ENCODE measurements around the gene LSS.
"Not testable (repeated sequence)": the region's sequence is repeated elsewhere in the genome, so short reads cannot be mapped to it uniquely, and the experiment has no call there.

LSS gene

DNA sequence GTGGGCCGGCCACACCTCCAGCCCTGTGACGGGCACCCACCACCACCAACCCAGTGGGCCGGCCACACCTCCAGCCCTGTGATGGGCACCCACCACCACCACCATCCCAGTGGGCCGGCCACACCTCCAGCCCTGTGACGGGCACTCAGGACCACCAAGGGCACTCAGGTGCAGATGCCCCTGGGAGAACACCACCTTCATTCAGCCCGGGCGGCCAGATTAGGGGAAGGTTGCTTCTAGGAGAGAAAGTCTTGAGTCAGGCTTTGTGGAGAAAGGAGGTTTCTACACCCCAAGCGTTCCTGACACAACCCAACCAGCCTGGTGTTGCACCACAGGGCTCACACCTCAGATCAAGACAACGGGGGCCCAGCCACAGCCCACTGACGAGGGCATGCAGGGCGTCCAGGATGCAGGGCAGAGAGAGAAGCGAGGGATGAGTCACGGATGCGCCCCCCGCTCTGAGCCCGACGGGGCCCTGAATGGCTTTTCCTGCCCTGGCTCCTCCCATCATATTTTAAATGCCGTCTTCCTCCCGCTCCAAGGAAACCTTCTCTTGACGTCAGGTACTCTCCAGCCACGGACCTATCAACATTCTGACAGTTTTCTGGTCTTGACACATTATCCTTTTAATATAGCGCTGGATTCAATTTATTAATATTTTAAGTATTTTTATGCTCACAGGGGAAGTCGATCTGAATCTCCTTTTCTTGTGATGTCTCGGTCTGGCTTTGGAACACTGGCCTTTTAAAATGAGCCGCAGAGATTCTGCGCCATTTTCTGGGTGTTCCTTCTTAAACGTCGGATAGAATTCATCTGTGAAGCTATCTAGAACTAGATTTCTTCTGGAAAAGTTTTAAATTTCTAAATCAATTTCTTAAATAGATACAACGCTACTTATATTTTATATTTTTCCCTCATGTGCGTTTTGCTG lies 43.7 kb downstream of the LSS start:
- peak; percentile 68 for DNase-seq

DNA sequence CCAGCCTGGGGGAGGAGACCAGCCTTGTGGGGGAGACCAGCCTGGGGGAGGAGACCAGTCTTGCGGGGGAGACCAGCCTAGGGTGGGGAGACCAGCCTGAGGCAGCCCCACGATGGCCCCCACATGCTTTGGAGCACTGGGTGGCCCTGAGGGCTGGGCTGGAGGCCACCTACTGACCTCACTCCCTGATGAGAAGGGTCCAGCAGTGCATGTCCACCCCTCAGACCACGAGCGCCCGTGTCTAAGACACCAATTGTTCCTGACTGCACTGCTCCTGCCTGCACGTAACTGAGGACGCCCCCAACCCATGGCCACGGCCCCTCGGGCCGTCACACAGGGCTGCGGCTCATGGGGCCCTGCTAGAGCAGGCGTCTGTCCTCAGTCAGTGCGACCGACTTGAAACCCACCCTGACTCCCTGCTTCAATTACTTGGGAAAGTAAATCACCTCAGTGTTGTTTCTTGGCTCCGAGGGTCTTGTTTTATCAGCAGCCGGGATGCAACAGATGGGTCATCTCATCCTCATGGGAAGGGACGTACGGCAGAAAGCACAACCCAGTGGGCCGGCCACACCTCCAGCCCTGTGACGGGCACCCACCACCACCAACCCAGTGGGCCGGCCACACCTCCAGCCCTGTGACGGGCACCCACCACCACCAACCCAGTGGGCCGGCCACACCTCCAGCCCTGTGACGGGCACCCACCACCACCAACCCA lies 44.5 kb downstream of the LSS start, which contains the start of gene SPATC1L:
TSS of gene SPATC1L (minus strand) at position 550 of the 715 bp plus-strand sequence. CDS start 1,643 bp downstream, outside the sequence.
- peak; percentile 46 for DNase-seq

DNA sequence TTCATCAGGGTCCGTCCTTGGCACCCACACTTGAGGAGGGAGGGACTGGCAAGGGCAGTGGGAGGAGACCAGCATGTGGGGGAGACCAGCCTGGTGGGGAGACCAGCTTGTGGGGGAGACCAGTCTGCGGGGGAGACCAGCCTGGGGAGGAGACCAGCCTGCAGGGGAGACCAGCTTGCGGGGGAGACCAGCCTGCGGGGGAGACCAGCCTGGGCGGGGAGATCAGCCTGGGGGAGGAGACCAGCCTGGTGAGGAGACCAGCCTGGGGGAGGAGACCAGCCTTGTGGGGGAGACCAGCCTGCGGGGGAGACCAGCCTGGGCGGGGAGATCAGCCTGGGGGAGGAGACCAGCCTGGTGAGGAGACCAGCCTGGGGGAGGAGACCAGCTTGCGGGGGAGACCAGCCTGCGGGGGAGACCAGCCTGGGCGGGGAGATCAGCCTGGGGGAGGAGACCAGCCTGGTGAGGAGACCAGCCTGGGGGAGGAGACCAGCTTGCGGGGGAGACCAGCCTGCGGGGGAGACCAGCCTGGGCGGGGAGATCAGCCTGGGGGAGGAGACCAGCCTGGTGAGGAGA lies 45.2 kb downstream of the LSS start:
- DNase-seq = not testable (repeated sequence)

DNA sequence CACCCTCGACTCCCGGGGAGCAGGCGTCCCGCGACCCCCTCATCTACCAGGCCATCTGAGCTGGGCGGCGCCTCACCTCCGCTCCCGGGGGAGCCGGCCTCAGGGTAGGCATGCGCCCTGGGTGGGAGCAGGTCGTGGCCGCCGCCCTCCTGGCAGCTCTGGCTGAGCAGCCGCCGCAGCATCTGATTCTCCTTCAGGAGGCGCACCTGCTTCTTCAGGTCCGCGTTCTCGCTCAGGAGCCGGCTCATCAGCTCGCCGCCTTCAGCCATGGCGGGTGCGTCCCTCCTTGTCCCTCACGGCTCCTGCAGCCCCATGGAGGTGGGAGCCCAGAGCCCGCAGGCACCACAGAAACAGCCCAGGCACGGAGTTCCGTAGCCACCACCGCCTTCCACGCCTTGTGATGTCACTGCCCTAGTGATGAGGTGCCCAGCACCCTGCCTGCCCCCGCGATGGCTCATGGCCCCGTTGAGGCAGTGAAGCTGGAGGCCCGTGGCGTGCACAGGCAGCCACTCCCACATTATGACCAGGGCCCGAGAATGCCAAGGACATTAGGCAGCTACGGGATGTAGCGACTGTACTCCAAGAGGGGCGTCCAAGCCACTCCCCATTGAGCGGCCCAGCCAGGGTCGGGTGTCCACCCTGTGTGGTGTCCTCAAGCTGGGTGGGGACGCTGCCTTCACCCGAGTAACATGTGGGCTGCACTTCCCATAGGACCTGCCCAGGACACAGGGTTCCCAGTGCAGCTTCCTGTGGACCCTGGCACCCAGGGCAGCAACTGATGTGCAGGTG lies 45.8 kb downstream of the LSS start:
- DNase-seq = no peak

DNA sequence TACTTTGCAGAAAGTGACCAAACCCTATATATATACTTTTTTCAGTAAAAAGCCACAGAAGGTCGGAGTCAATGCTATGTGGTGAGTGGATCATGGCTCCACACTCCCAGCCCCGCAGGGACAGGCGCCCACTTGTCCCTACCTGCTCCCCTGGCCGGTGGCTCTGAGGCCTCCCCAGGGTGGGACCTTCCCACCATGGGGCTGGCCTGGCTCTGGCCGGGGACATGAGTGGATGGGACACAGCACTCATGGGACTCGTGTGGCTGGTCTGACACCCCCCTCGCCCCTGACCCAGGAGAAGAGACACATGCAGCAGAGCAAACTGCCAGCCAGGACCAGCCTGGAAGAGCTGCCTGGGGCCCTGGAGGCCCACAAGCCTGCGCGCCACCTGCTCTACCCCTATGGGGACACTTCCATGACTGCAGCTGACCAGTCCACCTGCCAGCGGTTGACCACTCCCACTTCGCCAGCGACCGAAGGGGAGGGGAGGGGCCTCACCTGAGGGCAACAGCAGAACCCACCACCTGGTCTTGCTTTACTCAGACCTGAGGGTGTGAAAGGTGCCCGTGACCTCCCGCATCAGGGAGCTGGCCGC lies 46.5 kb downstream of the LSS start:
- no peak for DNase-seq

DNA sequence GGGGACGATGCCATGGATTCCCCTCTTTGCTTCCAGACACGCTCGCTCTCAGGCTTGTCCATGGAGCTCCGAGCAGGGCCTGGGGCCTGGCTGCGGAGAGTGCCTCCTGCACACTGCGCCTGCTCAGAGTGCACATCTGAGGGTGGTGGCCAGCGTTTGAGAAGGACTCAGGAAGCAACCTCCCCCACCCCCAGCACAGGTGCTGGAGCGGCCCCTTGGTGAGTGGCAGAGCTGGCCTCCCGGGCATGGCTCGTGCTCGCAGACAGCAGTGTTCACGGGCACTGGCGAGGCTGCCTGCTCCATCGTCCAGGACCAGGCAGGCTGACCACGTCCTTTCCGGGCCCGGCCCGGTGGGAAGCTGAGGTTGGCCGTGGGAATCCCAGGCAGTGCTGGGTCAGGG lies 47.1 kb downstream of the LSS start:
- DNase-seq = no peak

DNA sequence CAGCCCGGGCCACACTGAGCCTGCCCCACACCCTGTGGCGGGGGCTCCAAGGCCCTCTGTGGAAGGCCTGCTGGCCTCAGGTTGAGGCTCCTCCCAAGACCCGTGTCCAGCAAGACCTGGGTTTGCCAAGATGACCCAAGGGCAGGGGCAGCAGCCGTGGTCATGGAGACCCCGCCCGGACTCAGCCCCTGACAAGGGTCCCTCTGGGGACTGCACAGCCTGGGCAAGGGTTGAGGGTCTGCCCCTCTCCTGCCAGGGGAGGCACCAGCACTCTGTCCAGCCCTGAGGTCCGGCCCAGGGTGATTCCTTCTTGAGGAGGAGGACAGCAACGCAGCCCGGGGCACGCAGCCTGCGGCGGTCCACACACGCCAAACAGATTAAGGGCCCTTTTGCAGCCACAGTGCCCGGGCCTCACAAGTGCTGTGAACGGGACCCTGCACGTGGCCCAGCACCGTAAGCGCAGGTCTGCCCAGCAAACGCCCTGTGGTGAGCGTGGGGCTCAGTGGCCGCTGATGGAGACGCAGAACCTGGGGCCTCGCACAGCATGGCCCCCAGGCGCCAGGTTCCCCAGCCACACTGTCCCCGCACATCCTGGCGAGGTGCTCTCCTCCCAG lies 47.7 kb downstream of the LSS start:
- DNase-seq = no peak

DNA sequence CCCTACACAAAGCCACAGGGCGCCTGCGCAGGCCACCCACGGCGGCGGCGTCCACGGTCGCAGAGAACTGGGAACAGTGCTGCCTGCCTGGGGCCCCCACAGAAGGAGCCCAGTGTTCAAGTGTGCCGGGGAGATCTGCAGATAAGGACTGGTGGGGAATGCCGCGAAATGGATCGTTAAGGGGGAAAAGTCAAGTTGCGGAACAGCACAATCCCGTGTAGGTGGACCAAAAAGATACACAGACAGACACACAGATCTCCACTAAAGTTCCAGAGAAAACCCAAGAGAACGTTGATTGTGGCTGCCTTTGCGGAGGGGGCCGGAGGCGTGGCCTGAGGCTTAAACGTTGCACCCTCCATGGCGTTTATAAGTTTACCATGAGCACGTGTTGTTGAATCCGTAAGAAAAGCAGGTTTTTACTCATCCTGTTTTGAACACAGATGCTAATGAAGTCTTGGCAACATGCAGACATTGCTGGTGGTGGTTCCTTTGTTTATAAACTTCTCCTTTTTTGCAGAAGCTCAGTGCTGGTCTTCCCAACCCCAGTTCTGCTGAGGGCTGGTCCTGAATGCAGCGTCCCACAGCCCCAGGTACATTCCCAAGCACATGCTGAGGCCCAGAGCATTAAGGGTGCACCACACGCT lies 48.4 kb downstream of the LSS start:
- DNase-seq = no peak

DNA sequence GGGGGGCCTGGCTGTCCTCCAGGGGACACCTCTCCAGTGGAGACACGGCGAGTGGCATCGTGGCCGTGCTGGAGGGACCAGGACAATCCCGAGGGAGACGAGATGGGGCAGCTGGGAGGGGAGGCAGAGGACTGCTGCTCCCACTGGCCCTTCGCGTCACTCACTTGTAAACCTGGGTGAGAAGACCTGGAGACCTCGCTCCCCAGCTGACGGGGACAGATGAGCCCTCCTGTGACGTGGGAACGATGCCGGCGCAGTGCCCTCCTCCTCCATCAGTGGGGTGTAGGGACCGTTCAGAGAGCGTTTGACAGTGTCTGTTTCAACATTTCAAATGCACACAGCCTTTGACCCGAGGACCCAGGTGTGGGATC lies 48.9 kb downstream of the LSS start:
- DNase-seq = no peak

DNA sequence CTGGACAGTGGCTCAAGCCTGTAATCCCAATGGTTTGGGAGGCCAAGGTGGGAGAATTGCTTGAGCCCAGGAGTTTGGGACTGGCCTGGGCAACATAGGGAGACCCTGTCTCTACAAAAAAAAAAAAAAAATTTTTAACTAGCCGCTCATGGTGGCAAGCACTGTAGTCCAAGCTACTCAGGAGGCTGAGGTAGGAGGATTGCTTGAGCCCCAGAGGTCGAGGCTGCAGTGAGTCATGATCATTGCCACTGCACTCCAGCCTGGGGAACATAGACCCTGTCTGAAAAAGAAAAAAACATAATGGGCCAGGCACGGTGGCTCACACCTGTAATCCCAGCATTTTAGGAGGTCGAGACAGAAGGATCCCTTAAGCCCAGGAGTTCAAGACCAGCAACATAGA lies 49.6 kb downstream of the LSS start:
- DNase-seq = no peak

DNA sequence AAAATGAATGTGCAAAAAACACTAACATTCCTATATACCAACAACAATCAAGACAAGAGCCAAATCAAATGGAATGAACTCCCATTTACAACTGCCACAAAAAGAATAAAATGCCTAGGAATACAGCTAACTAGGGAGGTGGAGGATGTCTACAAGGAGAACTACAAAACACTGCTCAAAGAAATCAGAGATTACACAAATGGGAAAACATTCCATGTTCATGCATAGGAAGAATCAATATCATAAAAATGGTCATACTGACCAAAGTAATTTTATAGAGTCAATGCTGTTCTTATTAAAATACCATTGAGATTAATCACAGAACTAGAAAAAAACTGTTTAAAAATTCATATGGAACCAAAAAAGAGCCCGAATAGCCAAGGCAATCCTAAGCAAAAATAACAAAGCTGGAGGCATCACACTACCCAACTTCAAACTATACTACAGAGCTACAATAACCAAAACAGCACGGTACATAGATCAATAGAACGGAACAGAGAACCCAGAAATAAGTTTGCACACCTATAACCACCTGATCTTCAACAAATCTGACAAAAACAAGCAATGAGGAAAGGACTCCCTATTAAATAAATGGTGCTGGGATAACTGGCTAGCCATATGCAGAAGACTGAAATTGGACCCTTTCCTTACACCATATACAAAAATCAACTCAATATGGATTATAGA lies 52.0 kb downstream of the LSS start:
- DNase-seq = not testable (repeated sequence)

DNA sequence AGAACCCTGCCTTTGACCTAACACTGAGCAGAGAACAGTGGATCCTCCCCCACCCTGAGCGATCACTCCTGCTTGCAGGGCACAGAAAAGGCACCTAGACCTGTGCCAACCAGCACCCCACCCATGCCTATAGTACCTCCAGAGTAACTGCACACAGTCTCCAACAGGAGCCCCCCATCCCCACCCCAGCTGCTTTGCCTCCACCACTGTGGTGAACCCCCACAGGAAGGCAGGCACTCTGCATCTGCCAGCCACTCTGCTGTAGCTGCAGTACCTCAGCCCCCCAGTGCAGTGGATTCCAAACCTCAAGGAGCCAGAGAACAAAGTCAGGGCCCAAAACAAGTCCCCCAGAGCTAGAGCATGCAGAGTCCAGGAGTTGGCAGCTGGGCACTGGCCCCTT lies 55.0 kb downstream of the LSS start:
- no peak for DNase-seq

DNA sequence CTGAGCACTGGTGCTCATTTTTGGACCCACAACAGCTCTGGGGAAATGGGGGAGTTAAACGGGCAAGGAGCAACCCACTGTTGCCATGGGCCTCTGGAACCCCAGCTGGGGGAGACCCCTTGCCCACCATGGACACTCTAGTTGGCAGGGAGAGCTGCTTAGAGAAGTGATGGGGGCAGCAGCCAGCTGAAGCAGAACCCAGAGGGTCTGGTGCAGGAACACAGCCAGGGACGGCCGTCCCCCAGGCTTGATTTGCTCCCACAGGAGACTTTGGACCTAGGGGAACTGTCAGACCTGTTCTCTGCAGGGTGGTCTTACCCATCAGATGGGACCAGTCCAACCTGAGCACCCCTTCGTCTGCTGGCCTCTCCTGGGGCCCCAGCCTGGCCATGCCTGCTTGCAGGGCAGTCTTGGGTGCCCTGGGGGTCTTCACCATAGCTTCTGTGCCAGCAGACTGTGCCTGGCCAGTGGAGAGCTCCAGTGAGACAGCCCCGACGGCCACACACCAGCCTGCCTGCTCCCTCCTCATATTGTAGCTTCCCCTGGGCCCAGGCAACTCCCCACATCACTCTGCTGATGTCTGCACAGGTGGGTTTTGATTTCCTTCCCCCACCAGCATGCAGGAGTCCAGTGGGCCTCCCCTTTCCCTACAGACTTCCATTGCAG lies 55.6 kb downstream of the LSS start:
- no peak for DNase-seq

DNA sequence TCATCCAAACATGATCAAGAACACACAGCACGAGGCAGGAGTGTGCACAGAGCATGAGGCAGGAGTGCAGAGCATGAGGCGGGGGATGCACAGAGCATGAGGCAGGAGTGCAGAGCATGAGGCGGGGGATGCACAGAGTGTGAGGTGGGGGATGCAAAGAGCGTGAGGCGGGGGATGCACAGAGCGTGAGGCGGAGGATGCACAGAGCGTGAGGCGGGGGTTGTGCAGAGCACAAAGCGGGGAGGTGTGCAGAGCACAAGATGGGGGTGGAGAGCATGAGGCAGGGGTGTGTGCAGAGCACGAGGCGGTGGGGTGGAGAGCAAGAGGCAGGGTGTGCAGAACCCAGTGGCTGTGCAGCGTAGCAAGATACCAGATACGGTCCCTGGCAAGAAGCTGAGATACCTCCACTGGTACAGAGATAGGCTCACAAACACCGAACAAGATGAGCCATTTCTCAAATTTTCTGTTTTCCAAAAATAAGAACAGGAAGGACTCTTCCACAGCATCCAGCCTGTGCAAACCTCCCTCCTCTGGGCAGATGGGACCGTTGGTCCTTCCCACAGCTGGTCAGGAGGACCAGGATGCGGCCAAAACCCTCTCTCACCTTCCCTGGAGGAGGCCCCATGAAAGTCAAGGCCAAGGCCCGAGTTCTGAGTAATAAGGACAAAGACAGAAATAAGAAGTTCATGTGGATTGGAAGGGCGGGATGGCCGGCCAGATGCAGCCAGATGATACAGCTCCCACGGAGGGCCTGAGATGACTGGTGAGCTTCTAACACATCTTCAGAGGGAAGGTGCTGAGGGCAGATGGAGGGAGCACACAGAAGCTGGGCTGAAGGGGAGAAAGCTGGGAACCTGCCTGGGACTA lies 56.3 kb downstream of the LSS start:
- no peak for DNase-seq

DNA sequence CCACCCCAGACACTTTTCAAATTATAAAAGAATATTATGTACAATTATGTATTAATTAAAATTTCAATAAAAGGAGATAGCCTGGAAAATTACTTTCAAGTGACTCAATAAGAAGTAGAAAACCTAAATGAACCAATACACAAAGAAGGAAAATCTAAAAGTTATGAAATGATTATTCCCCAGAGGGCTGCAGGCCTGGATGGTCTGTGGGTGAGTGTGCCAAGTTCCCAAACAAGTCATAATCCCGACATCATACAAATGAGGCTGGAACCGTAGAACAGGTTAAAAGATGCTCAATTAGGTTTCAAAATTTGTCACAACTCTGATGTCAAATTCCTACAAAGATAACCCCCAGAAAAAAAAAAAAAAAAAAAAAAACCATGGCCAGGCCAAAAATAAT lies 57.0 kb downstream of the LSS start:
- no peak for DNase-seq

DNA sequence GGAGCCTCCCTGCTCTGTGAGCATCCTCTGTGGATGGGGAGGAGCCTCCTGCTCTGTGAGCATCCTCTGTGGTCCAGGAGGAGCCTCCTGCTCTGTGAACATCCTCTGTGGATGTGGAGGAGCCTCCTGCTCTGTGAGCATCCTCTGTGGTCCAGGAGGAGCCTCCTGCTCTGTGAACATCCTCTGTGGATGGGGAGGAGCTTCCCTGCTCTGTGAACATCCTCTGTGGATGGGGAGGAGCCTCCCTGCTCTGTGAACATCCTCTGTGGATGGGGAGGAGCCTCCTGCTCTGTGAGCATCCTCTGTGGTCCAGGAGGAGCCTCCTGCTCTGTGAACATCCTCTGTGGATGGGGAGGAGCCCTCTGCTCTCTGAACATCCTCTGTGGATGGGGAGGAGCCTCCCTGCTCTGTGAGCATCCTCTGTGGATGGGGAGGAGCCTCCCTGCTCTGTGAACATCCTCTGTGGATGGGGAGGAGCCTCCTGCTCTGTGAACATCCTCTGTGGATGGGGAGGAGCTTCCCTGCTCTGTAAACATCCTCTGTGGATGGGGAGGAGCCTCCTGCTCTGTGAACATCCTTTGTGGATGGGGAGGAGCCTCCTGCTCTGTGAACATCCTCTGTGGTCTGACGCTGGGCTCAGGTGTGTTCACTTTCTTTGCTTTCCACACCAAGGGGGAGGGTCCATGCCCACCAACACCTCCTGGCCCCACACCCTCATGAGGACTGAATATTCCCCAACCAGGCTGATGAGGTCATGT lies 58.0 kb downstream of the LSS start:
- not testable (repeated sequence) for DNase-seq

DNA sequence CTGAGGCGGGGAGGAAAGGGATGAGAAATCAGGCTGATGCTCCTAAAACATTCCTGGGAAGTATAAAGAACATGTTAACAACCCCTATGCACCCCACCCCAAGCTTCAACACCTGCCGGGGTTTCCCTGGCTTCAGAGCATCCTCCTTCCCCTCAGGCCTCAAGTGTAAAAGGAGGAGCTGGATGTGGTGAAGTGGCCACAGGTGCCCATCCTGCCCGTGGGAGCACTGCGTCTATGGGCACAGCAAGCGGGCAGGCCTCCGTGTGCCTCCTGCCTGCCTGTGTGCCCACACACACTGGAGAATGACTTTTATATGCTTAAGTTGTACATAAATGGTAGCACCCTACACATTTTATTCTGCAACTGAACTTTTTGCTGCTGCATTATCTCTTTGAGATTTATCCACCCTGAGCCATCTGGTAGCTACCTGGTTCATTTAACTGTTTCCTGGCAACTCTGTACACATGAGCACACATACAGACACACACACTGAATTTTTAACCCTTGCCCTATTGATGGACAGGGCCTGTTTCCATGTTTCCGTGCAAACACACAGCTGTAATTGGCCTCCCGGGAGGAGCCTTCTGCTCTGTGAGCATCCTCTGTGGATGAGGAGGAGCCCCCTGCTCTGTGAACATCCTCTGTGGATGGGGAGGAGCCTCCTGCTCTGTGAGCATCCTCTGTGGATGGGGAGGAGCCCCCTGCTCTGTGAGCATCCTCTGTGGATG lies 59.8 kb downstream of the LSS start:
- DNase-seq = no peak

DNA sequence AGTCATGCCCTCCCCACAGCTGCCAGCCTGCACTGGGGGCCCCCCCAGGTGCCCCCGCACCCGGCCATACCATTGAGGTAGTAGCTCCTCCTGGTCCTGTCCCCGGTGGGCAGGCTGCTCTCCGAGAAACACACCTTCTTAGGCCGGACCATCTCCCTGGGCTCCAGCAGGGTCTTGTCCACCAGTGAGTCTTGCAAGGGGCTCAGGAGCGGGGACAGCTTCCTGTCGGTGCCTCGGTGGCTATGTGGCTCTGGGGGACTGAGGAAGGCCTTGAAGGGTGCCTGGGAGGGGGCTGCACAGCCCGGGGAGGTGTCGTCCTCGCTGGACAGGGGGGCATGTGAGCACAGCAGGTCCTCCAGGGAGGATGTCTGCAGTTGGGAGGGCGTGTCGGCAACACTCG lies 60.3 kb downstream of the LSS start:
- DNase-seq = no peak
